Uterus (tissue), 2 donors: ENCODE measurements around the gene TMEM89.

ENCODE experiments used
- CTCF ChIP-seq, 4 experiments: fragments of 200-600 bp in 2 of 4; fragments of 450-650 bp in 2 of 4; sonication (generic) in 2 of 4; IDR thresholded peaks; one replicate each; pipeline ENCODE4 v1.5.1; 2016 to 2019; ENCODE audit warnings: antibody characterized with exemption in 4 of 4, mild to moderate bottlenecking in 2 of 4, moderate library complexity in 1 of 4
- POLR2A ChIP-seq, 2 donors: fragments of 450-650 bp; IDR thresholded peaks; one replicate each; pipeline ENCODE4 v1.6.1; 2016; ENCODE audit warnings: antibody characterized with exemption in 2 of 2, mild to moderate bottlenecking in 1 of 2, moderate library complexity in 1 of 2

GRCh38 chr3:48596676-48597407 lies 24.7 kb downstream of the TMEM89 start:
- TF ChIP-seq POLR2A (IDR thresholded peaks at IDR 0.05) (no peak), CTCF (IDR thresholded peaks at IDR 0.05) (no peak)
